Stimulated activated CD4-positive, alpha-beta T cell treated with anti-CD3 and anti-CD28 coated beads, TNF-alpha, amount 100 ng/mL, for 1 hour (primary cell): ENCODE measurements around the gene SGTB.

Experiments used
- DNase-seq, 3 donors: peaks; one replicate each; pipeline ENCODE4 v3.0.0-alpha.2; 2020; ENCODE audit warnings: low read depth in 3 of 3, low spot score in 1 of 3

Gene SGTB

GRCh38 chr5:65721720-65722574, at the start of gene SGTB, which contains the start of gene NLN:
Gene SGTB (minus strand): TSS chr5:65722109. CDS start chr5:65720807, 1,302 bp downstream.
Gene NLN (plus strand): TSS chr5:65722205. CDS start chr5:65722374, 169 bp downstream.
- peak; percentile 54 to 83 (median 68) for DNase-seq

DNA sequence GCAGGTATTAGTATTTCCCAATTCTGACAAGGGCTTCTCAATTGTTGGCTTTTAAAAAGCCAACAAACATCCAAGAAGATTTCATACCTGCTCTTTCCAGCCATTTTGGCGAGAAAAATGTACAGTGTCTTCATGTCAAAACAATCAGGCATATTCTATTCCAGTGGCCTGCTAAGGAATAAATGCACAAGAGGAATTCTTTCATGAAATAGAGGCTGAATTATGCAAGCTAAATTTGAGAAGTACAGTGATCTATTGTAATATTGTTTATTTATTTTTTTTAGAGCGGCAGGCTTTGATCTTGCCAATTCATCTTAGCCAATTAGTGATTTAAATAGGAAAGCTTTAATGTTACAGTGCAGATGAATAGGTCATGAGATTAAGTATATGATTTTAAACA, 49.4 kb upstream of the SGTB start:
- DNase-seq = no peak

- DNase-seq = no peak
These were observed 47.6 kb upstream of the SGTB start for GRCh38 chr5:65769539-65769938.

- DNase-seq = no peak
These were observed 46.9 kb upstream of the SGTB start for GRCh38 chr5:65768723-65769346.

GRCh38 chr5:65767565-65767964, 45.7 kb upstream of the SGTB start:
- DNase-seq = no peak

DNA sequence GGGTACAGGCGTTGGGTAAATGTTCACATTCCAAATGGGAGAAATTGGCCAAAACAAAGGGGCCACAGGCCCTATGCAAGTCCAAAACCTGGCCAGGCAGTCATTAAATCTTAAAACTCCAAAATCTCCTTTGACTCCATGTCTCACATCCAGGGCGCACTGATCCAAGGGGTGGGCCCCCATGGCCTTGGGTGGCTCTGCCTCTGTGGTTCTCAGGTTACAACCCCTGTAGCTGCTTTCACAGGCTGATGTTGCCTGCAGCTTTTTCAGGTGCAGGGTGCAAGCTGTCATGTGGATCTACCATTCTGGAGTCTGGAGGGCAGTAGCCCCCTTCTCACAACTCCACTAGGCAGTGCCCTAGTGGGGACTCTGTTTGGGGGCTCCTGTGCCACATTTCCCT, 44.9 kb upstream of the SGTB start:
- DNase-seq = no peak

- DNase-seq = no peak
These were observed 44.3 kb upstream of the SGTB start for GRCh38 chr5:65766175-65766574.

DNA sequence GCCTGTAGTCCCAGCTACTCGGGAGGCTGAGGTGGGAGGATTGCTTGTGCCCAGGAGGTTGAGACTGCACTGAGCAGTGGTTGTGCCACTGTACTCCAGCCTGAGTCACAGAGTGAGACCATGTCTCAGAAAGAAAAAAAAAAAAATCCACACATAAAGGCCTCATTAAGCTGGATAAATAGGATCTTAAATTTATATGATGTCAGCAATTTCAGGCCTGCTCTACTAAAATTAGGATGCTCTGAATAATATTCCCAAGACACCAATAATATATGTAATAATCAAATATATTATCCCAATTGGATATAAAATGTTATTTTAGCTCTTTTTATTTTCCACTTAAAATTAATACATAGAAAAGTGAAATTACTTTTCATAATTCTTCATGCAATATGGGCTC, 43.7 kb upstream of the SGTB start:
- no peak for DNase-seq

DNA sequence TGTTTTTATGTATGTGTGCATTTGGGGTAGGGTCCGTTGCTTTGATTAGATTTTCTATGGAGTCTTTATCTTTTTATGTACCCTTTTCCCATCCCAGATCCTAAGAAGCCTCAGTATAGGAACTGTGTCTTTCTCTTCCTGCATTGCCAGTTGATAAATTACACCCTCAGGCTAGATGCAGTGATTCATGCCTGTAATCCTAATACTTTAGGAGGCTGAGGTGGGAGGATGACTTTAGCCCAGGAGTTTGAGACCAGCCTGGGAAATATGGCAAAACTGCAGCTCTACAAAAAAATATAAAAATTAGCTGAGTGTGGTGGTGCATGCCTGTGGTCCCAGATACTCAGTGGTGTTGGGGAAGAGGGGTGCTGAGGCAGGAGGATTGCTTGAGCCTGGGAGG, 40.3 kb upstream of the SGTB start:
- no peak for DNase-seq

- DNase-seq = peak in 2 of 3 donors; percentile 21 to 27
These were observed 38.8 kb upstream of the SGTB start for GRCh38 chr5:65760504-65761275.

DNA sequence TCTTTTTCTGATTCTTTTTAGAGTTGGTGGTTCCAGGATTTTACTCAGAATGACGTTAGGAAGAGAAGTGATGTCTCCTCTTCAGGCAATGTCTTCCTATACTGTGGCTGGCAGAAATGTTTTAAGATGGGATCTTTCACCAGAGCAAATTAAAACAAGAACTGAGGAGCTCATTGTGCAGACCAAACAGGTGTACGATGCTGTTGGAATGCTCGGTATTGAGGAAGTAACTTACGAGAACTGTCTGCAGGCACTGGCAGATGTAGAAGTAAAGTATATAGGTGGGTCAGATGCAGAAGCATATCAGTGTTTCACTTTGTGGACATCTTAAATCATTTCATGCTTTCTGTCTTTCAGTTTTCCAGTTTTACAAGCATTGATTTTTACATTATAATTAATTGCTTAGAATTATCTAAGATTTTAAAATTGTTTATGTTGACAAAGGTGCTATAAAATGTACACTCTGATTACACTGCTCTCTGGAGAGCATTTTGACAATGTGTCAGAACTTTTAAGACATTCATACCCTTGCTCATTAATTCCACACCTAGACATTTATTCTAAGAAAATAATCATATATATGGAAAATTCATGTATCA, 36.7 kb upstream of the SGTB start:
- DNase-seq = no peak

DNA sequence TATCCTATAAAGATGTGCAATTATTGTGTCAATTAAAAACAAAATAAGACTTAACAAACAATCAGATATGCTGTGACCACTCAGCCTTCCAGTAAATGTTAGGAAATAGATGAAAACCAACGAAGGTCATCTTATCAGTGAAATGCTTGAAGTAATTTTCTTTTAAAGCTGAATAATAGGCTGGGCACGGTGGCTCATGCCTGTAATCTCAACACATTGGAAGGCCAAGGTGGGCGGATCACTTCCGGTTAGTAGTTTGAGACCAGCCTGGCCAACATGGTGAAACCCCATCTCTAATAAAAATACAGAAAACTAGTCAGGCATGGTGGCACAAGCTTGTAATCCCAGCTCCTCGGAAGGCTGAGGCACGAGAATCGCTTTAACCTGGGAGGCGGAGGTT, 31.3 kb upstream of the SGTB start:
- no peak for DNase-seq

GRCh38 chr5:65750938-65751337, 29.0 kb upstream of the SGTB start:
- no peak for DNase-seq

DNA sequence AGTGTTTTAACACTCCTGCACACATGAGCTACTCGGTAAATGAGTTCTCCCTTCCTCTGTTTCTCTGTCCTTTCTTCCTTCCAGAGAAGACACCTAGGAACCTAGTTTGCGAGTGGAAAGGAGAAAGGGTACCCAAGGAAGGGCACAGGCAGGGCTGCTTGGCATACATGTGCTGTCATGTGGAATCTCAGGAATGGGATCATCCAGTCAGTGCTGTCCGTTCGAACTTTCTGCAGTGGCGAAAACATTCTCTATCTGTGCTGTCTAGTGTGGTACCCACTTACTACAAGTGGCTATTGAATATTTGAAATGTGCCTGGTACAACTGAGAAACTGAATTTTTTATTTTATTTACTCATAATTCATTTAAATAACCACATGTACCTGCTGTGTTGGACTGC, 28.0 kb upstream of the SGTB start:
- no peak for DNase-seq

GRCh38 chr5:65749221-65749844, 27.4 kb upstream of the SGTB start:
- DNase-seq = no peak

DNA sequence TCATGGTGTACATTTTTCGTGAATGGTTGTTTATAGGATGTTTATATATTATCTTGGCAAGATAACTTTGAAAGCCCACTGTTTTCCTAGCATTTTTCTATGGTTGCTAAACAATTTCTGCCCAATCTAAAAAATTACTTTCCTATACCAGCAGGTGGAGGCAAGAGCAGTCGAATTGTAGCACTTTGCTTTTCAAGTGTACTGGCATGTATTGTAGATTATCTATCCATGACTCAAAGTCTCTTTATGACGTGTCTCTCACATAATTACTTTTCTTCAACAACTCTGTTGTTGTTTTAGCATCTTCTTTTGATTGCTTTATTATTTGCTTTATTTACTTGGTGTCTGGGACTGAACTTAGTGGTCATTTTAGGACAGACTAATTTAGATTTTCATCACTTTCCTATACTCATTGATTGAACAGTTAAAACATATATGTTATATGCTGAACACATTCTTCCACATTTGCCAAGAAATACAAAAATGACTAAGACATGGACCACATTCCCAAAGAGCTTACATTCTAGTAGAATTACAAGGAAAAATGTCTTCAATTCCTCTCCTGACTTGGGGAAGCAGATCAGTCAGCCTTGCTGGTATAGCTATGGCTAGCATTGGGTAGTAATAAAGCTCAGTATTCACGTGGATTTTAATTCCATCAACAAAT, 20.8 kb upstream of the SGTB start:
- no peak for DNase-seq

DNA sequence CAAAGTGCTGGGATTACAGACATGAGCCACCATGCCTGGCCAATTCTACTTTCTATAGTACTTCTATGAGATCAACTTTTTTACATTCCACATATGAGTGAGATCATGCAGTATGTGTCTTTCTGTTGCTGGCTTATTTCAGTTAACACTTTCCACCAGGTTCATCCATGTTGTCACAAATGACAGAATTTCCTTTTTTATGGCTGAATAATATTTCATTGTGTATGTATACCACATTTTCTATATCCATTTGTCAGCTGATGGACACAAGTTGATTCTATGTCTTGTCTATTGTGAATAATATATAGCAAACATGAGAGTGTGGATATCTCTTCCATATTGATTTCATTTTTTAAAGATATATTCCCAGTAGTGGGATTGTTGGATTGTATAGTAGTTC, 17.3 kb upstream of the SGTB start:
- DNase-seq = no peak

- no peak for DNase-seq
These were observed 16.4 kb upstream of the SGTB start for GRCh38 chr5:65738305-65738704.

- DNase-seq = no peak
These were observed 15.9 kb upstream of the SGTB start for GRCh38 chr5:65737842-65738241.

DNA sequence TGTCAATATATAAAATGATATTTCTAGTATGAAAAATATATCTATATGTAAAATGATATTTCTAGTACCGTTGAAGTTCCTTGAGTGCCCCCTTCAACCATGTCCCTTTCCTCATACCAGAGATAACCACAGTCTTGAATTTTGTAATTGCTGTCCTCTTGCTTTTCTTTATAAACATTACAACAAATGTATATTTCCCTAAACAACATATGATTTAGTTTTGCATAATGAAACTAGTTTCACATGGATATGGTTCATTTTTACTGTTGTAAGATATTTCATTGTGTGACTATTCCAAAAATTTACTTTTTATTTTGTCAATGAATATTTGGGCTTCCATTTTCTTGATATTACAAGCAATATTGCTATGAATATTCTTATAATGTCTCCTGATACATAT, 14.1 kb upstream of the SGTB start:
- DNase-seq = no peak
